VCaP (cell line): Measurements from ENCODE around the gene NBR1.
"Not testable (repeated sequence)": the region's sequence is repeated elsewhere in the genome, so short reads cannot be mapped to it uniquely, and the experiment has no call there.

Experiments used
- H3K27ac ChIP-seq: fragments of 450-650 bp; 2 replicates; pipeline ENCODE4 v1.5.1; 2017
- TF ChIP-seq, protein P1 (sequence below): fragments of 450-650 bp; conservative IDR thresholded peaks from 2 replicates; pipeline ENCODE4 v1.5.1; 2017; ENCODE audit warnings: mild to moderate bottlenecking, moderate library complexity

Gene NBR1

GRCh38 chr17:43132117-43132516, 38.9 kb upstream of the NBR1 start:
- TF ChIP-seq, protein P1, sequence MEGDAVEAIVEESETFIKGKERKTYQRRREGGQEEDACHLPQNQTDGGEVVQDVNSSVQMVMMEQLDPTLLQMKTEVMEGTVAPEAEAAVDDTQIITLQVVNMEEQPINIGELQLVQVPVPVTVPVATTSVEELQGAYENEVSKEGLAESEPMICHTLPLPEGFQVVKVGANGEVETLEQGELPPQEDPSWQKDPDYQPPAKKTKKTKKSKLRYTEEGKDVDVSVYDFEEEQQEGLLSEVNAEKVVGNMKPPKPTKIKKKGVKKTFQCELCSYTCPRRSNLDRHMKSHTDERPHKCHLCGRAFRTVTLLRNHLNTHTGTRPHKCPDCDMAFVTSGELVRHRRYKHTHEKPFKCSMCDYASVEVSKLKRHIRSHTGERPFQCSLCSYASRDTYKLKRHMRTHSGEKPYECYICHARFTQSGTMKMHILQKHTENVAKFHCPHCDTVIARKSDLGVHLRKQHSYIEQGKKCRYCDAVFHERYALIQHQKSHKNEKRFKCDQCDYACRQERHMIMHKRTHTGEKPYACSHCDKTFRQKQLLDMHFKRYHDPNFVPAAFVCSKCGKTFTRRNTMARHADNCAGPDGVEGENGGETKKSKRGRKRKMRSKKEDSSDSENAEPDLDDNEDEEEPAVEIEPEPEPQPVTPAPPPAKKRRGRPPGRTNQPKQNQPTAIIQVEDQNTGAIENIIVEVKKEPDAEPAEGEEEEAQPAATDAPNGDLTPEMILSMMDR, result no peak
- no peak overlapping the region for H3K27ac ChIP-seq

- not testable (repeated sequence) for H3K27ac ChIP-seq
Observed at GRCh38 chr17:43133439-43133838, 37.6 kb upstream of the NBR1 start.

- no peak overlapping the region for H3K27ac ChIP-seq
- TF ChIP-seq, protein P1, result no peak
Observed at GRCh38 chr17:43134774-43135453, 36.1 kb upstream of the NBR1 start.

DNA sequence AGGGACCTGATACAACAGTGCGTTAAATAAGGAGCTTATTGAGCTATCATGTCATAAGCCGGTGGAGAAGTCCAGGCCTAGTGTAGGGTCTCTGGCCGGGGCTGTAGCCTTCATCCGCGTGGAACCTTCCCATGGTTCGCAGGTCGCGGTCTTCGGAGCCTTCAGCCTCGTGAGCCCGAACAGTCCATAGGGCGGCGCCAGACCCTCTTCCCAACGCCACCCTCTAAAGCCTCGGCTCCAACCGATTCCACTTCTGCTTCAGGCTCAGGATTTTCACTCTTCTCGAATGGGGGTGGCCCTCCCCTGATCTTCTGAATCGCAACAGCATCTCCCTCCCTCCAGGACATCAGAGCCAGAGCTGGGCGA, 35.6 kb upstream of the NBR1 start:
- TF ChIP-seq, protein P1, result no peak
- H3K27ac ChIP-seq, result no peak overlapping the region

DNA sequence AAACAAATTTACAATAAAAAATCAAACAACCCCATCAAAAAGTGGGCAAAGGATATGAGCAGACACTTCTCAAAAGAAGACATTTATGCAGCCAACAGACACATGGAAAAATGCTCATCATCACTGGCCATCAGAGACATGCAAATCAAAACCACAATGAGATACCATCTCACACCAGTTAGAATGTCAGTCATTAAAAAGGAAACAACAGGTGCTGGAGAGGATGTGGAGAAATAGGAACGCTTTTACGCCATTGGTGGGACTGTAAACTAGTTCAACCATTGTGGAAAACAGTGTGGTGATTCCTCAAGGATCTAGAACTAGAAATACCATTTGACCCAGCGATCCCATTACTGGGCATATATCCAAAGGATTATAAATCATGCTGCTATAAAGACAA, 34.4 kb upstream of the NBR1 start:
- not testable (repeated sequence) for H3K27ac ChIP-seq

DNA sequence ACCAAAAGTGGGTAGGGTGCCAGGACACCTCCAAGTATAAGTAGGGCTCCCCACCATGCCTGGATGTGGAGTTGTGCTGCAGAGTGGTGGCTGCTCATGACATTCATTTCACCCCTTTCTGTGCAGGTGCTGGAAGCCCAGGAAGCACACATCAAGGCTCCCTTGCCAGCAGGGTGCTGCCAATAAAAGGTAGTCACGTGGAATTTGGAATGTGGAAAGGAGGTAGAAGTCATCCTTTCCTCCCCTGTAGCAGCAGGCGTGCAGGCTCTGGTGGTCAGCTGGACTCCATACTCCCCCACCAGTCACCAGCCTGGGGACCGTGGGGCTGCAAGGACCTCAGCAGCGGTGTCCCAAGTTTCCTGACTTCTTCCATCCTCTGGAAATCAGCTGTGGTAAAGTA, 32.5 kb upstream of the NBR1 start:
- not testable (repeated sequence) for H3K27ac ChIP-seq

GRCh38 chr17:43140396-43141332, 30.4 kb upstream of the NBR1 start:
- H3K27ac ChIP-seq, result no peak overlapping the region
- TF ChIP-seq, protein P1, result no peak

- TF ChIP-seq, protein P1, result no peak
Observed at GRCh38 chr17:43142153-43142552, 28.9 kb upstream of the NBR1 start.

DNA sequence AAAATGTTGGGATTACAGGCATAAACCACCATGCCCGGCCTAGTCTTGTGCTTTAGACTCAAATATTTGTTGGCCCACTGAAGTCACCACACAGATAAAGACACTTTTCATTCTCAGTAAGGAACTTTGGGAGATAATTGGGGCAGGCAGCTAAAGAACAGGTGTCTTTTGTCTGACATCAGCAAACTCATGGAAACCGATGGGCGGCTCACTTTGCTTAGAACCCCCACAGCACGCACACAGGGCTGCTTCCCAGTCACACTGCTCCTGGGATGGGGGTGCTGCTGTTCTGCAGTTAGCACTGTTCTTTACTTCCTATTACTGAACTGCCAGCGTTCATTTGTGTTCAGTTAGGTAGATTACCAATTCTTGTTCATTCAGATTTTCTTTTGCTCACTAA, 27.8 kb upstream of the NBR1 start:
- H3K27ac ChIP-seq, result no peak overlapping the region
- TF ChIP-seq, protein P1, result no peak

More at GRCh38 chr17:43142153-43142552, 28.9 kb upstream of the NBR1 start:
- no peak overlapping the region for H3K27ac ChIP-seq
